Measurements from ENCODE around the gene ZDHHC20.

- TF ChIP-seq CEBPB (IDR thresholded peaks at IDR 0.05; ENCODE audit: low read depth, low read length) = no peak
- TF ChIP-seq CTCF (conservative IDR thresholded peaks at IDR 0.05; ENCODE audit: low read depth, low read length) = no peak
- no peak for TF ChIP-seq POLR2A (IDR thresholded peaks at IDR 0.05; ENCODE audit: low read depth, low read length)
These were observed 110.5 kb downstream of the ZDHHC20 start for GRCh38 chr13:21348488-21349120.
